SK-N-MC (cell line): ENCODE data around the gene ACSL3.

Experiments
- DNase-seq: peaks from one replicate; pipeline ENCODE4 v3.0.0-alpha.2; 2011; ENCODE audit warnings: low read depth, low spot score
- H3K27ac ChIP-seq: fragments of 200-600 bp; sonication (generic); 2 replicates; pipeline ENCODE4 v1.5.1; 2016; ENCODE audit warnings: mixed run types
- H3K36me3 ChIP-seq: fragments of 200-600 bp; sonication (generic); 2 replicates; pipeline ENCODE4 v1.6.1; 2017; ENCODE audit warnings: antibody characterized with exemption, low read length, mixed read lengths; ENCODE audit not compliant: insufficient read depth
- H3K4me3 ChIP-seq: fragments of 200-600 bp; sonication (generic); 2 replicates; pipeline ENCODE4 v1.5.1; 2016
- H3K9ac ChIP-seq: fragments of 200-600 bp; sonication (generic); 2 replicates; pipeline ENCODE4 v1.8.0; 2017; ENCODE audit warnings: mixed run types, mixed read lengths; ENCODE audit not compliant: insufficient read length
- H3K9me3 ChIP-seq: fragments of 200-600 bp; sonication (generic); 2 replicates; pipeline ENCODE4 v1.6.1; 2017; ENCODE audit warnings: low read depth, mild to moderate bottlenecking, antibody characterized with exemption, low read length, moderate library complexity, mixed read lengths
- EZH2 ChIP-seq: fragments of 200-600 bp; sonication (generic); IDR thresholded peaks from one replicate; pipeline ENCODE4 v1.6.1; 2017; ENCODE audit warnings: antibody characterized with exemption
- FOXP2 ChIP-seq: optimal IDR thresholded peaks from 2 replicates; pipeline ENCODE3; 2011; ENCODE audit warnings: mild to moderate bottlenecking, moderate library complexity; ENCODE audit not compliant: insufficient read depth; ENCODE audit errors: extremely low read length, control extremely low read depth
- POLR2AphosphoS5 ChIP-seq: IDR thresholded peaks from 2 replicates; pipeline ENCODE4 v1.6.1; 2012; ENCODE audit warnings: mild to moderate bottlenecking, low read depth, low read length, borderline replicate concordance

ACSL3 gene

DNA sequence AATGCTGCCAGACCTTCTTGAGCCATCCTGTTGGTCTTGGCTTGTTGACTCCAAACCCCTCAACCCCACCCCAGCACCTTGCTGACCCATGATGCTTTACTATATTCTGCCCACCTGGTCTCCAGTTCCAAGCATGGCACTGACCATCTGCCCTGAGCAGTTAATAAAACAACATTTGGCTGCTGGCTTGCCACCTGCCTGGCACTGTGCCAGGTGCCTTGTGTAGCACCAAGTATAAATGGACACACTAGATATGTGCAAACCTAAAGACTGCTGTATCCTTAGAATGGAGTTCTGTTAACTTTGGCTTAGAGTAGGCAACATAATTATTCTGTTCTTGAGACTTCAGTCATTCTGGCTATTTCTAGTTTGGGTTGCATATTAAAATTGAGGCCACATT is 91.4 kb downstream of the ACSL3 start:
- no peak for DNase-seq
- Histone ChIP-seq H3K27ac (no peak overlapping the region), H3K9ac (no peak overlapping the region), H3K9me3 (no peaks in the 10 kb centered on the region), H3K36me3 (no peaks in the 10 kb centered on the region), H3K4me3 (no peak overlapping the region)
- TF ChIP-seq EZH2 (no peak), FOXP2 (no peak), POLR2AphosphoS5 (no peak)

DNA sequence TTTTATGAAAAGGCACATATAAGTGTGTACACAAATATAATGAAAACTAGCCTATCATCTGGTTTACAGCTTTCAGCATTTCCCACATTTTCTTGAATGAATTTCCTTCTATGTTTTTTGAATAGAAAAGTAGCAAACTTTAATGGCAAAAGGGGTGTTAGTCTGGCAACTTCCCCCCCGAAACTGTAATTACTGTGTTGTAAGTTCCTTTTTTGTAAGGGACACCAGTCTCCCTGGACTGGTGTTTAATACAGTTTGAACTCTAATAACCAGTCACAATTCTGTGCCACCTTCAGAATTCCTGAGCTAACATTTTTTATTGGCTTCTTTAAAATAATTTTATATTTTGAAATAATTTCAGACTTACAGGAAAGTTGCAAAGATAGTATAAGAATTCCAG is 94.2 kb downstream of the ACSL3 start:
- H3K9me3 ChIP-seq = no peaks in the 10 kb centered on the region
- TF ChIP-seq FOXP2 (no peak), POLR2AphosphoS5 (no peak), EZH2 (no peak)
- DNase-seq = no peak

DNA sequence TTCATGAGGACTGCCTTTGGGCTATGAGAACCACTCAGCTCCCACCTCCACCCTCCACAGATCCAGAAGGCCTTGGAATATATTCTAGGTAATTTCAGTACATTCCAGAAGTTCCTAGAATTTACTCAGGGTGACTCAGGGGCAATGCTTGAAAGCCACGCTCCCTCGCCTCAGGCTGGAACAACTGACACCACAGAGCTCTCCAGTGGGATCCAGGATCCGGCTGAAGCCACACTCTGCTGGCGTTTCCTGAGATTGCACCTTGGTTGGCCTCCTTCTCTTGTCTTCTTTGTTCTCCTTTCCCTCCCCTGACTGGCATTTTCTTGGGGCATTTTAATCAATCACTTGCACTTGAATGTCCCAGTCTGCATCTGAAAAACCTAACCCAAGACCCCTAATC is 98.5 kb downstream of the ACSL3 start:
- H3K4me3 ChIP-seq = no peak overlapping the region
- DNase-seq = no peak
- TF ChIP-seq FOXP2 = no peak
- TF ChIP-seq EZH2 = no peak
- TF ChIP-seq POLR2AphosphoS5 = no peak
- no peak overlapping the region for H3K27ac ChIP-seq
- no peak overlapping the region for H3K9ac ChIP-seq
- H3K36me3 ChIP-seq = no peaks in the 10 kb centered on the region
- H3K9me3 ChIP-seq = no peaks in the 10 kb centered on the region

More for the DNA sequence above, 94.2 kb downstream of the ACSL3 start:
- Histone ChIP-seq H3K36me3 (no peaks in the 10 kb centered on the region), H3K27ac (no peak overlapping the region), H3K4me3 (no peak overlapping the region), H3K9ac (no peak overlapping the region)

DNA sequence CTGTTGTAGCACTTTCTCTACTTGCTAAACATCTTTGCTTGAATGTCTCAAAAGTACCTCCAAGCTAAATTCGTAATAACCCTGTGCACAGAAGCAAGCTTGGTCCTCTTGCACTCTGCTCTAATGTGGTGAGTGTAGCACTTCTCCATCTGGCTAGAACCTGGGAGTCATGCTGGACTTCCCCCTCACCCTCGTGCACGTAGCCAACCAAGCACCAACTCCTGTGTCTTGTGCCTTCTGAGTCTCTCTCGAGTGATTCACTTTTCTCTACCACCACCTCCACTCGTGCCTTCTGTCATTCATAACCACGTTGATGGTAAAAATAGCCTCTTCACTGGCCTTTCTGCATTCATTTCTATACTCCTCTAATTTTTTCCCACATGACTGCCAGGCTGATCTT is 99.3 kb downstream of the ACSL3 start:
- Histone ChIP-seq H3K27ac (no peak overlapping the region), H3K9me3 (no peaks in the 10 kb centered on the region), H3K4me3 (no peak overlapping the region), H3K36me3 (no peaks in the 10 kb centered on the region), H3K9ac (no peak overlapping the region)
- no peak for TF ChIP-seq POLR2AphosphoS5
- no peak for TF ChIP-seq FOXP2
- TF ChIP-seq EZH2 = no peak
- no peak for DNase-seq

GRCh38 chr2:222963641-222964040 is 102.8 kb downstream of the ACSL3 start:
- no peak for DNase-seq
- no peak overlapping the region for H3K9ac ChIP-seq

GRCh38 chr2:222964376-222965031 is 103.7 kb downstream of the ACSL3 start:
- H3K9me3 ChIP-seq = no peaks in the 10 kb centered on the region; the same call in 1 of the 2 replicates
- no peak overlapping the region for H3K9ac ChIP-seq
- no peaks in the 10 kb centered on the region for H3K36me3 ChIP-seq
- TF ChIP-seq EZH2 (no peak), FOXP2 (no peak), POLR2AphosphoS5 (no peak)
- H3K4me3 ChIP-seq = no peak overlapping the region
- DNase-seq = no peak
- H3K27ac ChIP-seq = no peak overlapping the region

More at GRCh38 chr2:222963641-222964040, 102.8 kb downstream of the ACSL3 start:
- no peak overlapping the region for H3K4me3 ChIP-seq
- no peak overlapping the region for H3K27ac ChIP-seq
- TF ChIP-seq FOXP2 = no peak
- no peak for TF ChIP-seq EZH2
- no peak for TF ChIP-seq POLR2AphosphoS5
- H3K9me3 ChIP-seq = no peaks in the 10 kb centered on the region
- H3K36me3 ChIP-seq = no peaks in the 10 kb centered on the region

DNA sequence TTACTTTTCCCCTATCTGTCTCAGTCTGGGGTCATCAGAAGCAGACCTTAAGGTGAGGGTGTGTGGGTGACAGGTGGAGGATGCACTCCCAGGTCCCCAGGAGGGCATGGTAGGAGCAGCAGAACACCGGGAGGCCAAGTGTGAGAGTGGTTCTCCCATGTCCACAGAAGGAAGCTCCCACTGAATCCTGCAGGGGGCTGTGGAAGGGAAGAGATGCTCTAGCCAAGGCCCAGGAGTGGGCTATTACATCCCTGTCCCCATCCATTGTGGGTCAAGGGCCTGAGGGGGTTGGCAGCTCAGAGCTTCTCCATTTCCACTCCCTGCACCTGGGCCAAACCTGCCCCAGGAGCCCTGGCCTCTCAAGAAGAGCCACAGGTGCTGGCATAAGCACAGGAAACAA is 104.7 kb downstream of the ACSL3 start:
- DNase-seq = no peak
- no peak overlapping the region for H3K27ac ChIP-seq
- H3K36me3 ChIP-seq = no peaks in the 10 kb centered on the region; the same call in 1 of the 2 replicates
- no peak overlapping the region for H3K4me3 ChIP-seq
- no peak for TF ChIP-seq POLR2AphosphoS5
- TF ChIP-seq EZH2 = no peak
- no peak for TF ChIP-seq FOXP2
- no peaks in the 10 kb centered on the region; the same call in 1 of the 2 replicates for H3K9me3 ChIP-seq
- H3K9ac ChIP-seq = no peak overlapping the region

DNA sequence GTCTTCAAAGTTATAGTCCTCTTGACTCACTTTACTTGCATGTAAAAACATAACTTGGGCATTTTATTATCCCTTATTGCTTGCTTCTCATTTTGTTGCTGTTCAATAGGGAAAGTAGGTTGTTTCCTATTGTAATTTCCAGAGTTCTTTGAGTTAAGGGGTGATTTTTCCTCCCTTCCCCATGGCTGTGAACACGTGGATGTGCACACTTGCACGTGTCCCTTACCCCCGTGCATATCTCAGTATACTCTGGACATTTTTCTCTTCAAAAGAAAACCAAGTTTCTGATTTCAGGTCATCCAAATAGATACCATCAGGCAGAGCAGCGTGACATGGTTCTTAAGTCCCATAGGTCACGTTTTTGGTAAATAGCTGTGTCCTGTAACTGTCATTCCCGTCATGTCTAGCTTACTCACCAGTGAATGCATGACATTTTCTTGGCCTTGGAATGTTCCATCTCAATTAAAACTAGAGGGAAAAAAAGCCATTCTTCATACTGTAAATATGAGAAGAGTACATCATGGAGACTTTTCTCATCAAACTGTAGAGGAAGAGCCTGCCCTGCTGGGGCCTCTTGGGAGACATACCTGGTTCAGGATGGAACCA is 107.8 kb downstream of the ACSL3 start:
- DNase-seq = no peak
- Histone ChIP-seq H3K9ac (no peak overlapping the region), H3K27ac (no peak overlapping the region), H3K36me3 (no peaks in the 10 kb centered on the region; the same call in 1 of the 2 replicates), H3K4me3 (no peak overlapping the region), H3K9me3 (no peaks in the 10 kb centered on the region; the same call in 1 of the 2 replicates)
- TF ChIP-seq POLR2AphosphoS5 = no peak
- no peak for TF ChIP-seq FOXP2
- no peak for TF ChIP-seq EZH2
